ENCODE results near the gene ZCCHC17.

Gene ZCCHC17

DNA sequence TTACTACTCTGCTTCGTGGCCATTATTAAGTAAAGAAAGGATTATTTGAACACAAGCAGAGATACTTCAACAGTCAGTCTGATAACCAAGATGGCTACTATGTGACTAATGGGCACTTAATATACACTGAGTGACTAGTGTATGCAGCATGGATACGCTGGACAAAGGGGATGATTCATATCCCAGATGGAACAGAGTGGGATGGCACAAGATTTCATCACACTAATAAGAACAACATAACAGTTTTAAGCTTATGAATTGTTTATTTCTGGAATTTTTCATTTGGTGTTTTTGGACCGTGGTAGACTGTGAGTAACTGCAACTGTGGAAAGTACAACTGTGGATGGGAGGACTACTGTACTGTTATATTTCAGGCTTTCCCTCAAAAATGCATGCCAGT, 9.4 kb downstream of the ZCCHC17 start:
- no peak for DNase-seq (ENCODE audit: low spot score)

DNA sequence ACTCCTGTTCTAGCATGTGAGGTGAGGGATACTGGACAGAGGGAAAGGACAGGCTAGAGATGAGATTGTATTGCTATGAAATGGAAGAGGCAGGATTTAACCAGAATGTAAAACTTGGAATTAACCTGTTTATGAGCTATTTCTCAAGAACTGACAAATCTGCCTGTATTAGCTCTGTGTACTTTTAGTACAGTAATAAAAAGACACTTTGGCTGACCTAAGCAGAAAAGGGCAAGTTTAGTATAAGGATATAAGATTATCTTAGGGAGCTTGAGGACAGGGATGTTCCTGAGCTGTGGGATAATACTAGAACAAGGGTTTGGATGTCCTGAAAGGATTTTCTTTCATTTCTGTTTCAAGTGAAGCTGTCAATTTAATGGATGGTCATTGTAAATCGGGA, 11.2 kb downstream of the ZCCHC17 start:
- no peak for DNase-seq (ENCODE audit: low spot score)

DNA sequence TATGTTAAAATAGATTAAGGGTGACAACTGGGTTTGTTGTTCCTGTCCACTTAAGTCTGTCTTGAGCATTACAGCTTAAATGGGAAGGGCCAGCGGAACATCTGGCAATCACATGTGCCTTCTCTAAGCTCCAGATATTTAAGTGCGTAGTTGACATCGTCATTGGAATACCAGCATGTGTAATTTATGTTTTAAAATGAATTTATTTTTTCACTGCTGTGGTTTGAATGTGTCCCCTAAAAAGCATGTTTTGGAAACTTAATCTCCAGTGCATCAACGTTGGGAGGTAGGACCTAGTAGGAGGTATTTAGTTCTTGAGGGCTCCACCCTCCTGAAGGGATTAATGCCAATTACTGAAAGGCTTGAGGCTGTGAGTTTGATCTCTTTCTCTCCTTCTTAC, 13.4 kb downstream of the ZCCHC17 start:
- no peak for DNase-seq (ENCODE audit: low spot score)

DNA sequence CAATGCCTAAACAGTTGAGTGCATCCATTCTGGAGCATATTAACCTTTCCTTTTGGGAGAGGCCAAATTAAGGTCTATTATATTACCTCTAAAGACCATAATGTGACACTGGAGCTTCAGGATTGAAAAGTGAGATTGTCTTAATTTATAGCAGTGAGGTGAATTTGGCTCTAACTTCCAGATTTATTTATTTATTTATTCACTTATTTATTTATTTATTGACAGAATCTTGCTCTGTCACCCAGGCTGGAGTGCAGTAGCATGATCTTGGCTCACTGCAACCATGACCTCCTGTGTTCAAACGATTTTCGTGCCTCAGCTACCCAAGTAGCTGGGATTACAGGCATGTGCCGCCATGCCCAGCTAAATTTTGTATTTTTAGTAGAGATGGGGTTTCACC, 19.1 kb downstream of the ZCCHC17 start:
- no peak for DNase-seq (ENCODE audit: low spot score)

DNA sequence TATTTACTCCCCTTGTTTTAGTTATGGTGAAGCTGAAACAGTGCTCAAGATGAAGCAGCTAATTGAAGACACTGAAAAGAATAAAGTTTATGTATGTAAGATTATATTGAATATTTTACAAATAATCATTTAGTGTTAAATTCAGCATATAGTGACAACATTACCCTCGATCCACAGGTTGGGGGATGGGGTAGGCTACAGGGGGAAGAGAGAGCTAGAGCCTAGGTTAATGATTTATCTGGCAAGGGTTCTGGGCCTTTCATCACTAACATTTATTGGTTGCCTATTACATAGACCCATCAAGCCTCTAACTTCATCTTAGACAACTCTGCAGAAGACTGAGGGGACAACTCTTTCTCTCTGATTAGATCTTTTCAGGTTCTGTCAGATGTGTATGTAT, 21.3 kb downstream of the ZCCHC17 start:
- DNase-seq (ENCODE audit: low spot score): no peak

DNA sequence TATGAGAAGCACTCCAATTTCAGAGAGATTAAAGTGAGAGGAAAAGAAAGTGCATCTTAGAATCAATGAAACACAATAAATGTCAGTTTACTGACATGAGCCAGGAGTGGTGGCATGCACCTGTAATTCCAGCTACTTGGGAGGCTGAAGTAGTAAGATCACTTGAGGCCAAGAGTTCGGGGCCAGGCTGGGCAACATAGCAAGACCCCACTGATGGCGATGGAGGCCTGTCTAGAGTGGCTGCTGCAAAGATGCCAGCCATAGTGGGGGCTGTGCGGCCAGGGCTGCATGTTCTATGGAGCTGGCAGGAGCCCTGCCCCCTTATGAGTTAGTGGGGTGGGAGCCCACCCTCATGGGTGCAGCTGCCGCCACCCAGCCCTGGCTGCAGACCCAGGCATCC, 27.3 kb downstream of the ZCCHC17 start:
- DNase-seq (ENCODE audit: low spot score): no peak

DNA sequence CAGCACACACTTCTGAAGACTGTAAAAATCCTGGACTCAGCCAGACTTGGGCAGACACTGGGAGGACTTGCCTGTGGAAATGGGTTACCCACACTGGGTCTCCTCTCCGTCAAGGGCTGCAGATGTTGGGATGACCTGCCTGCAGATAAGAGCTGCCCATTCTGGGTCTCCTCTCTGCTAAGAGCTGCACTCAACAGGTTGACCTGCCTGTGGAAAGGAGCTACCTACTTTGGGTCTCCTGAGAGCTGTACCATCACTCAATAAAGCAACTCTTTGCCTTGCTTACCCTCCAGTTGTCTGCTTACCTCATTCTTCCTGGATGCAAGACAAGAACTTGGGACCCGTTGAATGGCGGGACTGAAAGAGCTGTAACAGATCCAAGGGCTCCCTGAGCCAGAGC, 28.2 kb downstream of the ZCCHC17 start:
- DNase-seq (ENCODE audit: low spot score): no peak

DNA sequence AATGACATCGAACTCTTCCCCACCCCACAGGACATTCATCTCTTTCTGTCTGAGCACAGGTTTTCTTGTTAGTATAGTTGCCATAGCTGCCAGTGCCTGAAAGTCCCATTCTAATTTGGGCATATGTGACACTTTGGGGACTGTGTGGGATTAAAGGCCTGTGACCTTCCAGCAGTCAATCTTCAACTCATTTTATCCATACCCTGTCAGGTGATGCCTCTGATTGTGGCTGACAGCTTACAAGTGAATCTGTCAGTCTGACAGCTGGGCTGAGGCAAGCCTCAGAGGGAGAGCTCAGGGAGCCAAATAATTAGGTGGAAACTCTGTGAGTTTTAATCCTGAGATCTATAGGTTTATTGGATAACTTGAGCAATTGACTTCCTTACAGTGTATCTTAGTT, 29.6 kb downstream of the ZCCHC17 start:
- no peak for DNase-seq (ENCODE audit: low spot score)

DNA sequence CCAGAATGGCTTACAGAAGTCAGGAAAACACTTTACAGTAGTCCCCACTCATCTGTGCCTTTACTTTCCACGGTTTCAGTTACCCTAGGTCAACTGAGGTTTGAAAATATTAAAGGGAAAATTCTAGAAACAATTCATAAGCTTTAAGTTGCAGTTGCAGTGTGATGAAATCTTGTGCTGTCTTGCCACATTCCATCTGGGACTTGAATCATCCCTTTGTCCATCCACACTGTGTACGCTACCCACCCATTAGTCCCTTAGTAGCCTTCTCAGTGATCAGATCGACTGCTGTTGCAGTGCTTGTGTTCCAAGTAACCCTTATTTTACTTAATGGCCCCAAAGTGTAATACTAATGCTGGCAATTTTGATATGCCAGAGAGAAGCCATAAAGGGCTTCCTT, 30.5 kb downstream of the ZCCHC17 start:
- DNase-seq (ENCODE audit: low spot score): no peak

DNA sequence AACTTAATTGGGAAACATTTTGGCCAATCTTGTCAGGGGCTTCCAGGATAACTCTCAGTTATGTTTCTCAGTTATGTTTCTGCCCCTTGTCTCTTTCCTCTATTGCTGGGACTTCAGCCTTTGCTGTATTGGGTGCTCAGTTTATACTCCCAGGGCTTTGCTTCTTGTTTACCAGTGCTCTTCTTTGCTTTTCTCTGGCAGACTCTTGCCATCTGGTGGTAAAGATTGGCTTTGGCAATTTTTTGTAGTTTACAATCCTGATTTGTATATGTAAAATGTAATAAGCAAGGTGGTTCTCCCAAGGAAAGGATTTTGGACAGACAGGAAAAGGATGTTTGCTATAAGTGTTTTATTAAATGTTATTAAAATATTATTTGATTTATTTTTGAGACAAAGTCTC, 38.2 kb downstream of the ZCCHC17 start:
- DNase-seq (ENCODE audit: low spot score): peak; percentile 88

DNA sequence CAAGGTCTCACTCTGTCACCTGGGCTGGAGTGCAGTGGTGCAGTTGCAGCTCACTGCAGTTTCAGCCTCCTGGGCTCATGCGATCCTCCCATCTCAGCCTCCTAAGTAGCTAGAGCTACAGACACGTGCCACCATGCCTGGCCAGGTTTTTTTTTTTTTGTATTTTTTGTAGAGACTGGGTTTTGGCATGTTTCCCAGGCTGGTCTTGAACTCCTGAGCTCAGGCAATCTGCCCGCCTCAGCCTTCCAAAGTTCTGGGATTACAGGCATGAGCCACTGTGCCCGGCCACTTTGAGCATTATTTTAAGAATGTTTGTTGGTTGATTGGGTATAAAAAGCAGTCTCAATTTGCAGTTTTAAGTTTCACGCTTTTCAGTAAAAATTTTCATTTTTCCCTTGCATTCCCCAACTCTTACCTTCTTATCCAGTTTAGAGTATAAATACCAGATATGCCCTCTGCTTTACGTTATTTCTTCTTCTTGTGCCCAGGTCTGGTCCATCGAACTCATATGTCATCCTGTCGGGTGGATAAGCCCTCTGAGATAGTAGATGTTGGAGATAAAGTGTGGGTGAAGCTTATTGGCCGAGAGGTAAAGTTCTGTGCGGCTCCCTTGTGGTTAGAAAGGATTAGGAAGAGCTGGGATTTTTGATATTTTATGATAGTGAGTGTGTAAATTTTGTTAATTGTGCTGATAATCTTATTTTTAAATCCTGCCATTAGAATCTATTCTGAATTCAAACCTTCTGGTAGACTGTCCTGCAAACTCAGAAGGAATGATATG, 40.0 kb downstream of the ZCCHC17 start:
- peak; percentile 23 for DNase-seq (ENCODE audit: low spot score)

DNA sequence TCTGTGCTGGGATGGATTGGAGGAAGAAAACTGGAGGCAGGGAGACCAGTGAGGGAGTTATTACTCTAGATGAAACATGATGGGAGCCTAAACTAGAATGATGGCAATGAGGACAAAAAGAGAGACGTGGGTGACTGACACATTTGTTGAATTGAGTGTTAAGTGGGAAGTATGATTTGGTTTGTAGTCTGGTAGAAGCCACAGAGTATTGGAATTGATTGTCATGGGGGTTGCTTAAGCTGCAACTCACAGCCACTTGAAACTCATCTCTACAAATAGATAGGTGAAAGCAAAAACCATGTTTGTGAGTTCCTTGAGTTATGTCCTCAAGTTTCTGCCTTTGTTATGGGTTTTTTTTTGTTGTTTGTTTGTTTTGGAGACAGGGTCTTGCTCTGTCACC, 47.7 kb downstream of the ZCCHC17 start:
- no peak for DNase-seq (ENCODE audit: low spot score)

DNA sequence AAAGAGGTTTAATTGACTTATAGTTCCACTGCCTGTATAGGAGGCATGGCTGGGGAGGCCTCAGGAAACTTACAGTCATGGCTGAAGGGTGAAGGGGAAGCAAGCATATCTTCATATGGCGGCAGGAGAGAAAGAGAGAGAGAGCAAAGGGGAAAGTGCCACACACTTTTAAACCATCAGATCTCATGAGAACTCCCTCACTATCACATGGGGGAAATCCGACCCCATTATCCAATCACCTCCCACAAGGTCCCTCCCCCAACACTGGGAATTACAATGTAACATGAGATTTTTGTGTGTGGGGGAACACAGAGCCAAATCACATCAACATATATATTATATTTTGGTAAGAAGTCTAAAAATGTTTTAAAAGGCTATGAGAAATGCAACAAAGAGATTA, 48.8 kb downstream of the ZCCHC17 start:
- DNase-seq (ENCODE audit: low spot score): no peak

DNA sequence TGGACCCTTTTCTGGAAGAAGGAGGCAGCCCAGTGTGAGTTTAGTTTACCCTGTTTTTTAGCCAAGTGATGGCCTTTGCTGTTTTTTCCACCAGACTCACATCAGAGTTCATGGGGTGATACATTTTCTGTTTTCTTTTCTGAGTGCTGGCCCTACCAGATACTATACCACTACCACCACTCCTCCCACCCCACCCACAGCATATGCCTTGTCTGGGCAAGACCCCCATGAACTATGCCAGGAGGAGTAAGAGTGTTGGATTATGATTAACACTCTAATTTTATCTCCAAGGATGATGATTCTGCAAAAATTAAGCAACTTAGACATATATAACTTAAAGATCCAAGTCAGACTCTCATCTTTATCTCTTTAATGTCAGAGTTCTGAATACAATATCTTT, 50.0 kb downstream of the ZCCHC17 start:
- no peak for DNase-seq (ENCODE audit: low spot score)

DNA sequence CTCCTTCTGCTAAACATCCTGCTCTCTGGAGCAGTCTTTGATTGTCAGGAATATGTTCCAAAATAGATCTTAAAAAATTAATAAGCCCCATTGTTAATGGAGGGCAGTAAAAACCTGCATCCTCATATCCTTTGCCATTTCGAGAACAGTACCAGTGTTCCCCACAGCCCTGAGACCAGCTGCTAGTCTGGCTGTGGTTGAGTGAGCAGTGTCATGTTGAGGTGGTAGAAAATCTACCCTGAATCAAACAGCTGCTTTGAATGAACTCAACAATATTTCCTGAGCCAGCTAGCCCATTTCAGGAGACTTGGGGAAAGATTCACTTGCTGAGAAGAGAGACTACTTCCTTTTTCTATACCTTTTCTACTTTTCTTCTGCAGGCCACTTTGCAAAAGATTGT, 51.6 kb downstream of the ZCCHC17 start:
- no peak for DNase-seq (ENCODE audit: low spot score)

DNA sequence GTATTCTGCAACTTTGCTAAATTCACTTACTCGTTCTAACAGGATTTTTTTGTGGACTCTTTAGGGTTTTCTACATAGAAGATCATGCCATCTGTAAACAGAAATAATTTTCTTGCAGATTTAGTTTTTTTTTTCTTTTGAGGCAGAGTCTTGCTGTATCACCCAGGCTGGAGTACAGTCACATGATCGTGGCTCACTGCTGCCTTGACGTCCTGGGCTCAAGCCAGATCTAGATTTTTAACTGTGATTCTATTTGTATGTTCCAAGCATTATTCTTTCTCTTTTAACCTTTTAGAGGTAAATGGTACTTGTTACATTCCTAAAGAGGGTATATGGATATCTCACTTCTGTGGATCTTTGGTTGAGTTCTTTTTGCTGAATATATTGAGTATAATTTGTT, 57.5 kb downstream of the ZCCHC17 start:
- no peak for DNase-seq (ENCODE audit: low spot score)

DNA sequence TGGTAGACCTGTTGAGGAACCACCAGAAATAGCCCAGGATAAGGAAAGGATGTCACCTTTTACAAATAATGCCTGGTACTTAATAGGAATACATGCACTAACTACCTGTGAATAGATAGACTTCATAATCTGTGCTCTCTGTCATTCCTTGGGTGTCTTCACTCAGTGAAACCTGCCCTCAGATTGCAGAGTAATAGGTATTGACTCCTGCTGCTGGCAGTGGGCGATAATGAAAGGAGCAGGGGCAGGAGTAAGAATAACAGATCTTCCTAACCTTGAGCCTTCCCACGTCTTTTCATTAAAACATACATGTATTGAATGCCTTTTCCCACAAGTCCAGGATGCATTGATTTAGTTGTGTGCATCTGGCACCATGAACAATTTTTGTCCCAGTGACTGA, 59.6 kb downstream of the ZCCHC17 start:
- DNase-seq (ENCODE audit: low spot score): no peak

DNA sequence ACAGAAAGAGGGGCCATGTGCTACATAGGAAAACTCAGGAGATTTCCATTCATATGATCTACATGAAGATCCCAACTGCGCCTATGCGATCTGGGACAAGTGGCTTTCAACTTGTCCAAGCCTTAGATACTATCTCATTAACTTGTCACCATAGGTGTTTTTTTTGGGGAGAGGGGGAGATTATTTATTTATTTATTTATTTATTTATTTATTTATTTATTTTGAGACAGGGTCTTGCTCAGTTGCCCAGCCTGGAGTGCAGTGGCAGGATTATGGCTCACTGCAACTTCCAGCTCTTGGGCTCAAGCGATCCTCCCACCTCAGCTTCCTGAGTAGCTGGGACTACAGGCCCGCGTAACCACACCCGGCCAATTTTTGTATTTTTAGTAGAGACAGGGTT, 64.8 kb downstream of the ZCCHC17 start:
- DNase-seq (ENCODE audit: low spot score): no peak

DNA sequence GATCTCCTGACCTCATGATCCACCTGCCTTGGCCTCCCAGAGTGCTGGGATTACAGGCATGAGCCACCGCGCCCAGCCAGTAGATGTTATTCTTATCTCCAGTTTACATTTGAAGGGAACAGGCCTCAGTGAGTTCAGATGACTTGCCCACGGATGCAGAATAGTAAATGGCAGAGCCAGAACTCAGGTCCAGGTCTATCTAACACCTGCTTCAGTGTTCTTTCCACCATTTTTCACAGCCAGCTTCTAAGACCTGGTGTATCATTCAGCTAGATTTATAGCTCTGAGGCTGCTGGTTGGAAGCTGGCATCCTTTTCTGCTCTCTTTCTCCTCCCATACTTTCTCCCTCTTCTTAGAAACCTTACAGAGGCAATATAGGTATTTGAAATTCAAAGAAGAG, 65.2 kb downstream of the ZCCHC17 start:
- no peak for DNase-seq (ENCODE audit: low spot score)

DNA sequence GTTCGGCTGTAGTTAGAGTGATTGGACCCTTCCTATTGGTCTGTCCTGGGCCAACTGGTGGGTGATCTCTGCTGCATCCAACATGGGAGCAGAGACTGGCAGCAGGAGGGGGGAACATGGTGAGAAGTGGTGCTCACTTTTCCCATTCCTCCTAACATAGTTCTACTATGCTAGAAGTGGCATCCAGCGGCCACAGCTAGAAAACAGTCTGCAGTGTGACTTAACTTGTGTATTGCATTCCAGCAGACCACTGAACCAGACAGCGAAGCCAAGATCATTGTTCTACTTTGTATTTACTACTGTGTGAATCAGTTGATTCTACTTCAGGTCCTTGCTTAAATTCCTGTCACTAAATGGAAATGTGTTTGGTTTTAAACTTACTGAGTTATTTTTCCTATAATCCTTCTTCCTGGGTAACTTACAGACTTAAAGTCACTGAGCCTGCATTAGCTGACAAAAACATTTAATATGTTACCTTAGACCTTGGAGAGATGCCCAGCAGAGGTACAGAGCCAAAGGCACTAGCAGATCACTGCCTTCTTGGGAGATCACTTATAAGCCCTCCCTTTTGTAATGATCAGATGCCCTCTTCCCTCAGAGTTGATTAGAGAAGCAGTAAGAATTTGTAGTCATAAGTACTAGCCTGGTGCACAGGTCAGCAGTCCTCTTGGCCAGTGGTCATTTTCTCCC, 67.9 kb downstream of the ZCCHC17 start:
- DNase-seq (ENCODE audit: low spot score): no peak

DNA sequence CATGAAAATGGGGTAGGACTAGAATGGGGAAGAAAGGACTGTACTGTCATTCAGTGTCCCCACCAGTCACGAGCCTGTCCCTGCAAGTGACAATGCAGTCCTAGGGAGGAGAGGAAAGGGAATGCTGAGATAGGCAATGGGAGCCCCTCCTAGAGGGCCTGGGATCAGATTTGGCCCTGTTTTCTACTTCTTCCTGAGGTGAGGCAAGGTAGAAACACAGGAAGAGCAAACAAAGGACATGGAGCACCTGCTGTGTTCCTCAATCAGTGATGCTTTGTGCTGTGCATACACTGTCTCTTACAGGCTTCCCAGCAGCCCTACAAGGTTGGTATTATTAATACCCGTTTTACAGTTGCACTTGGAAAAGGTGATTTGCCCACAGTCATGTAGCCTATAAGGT, 70.0 kb downstream of the ZCCHC17 start:
- no peak for DNase-seq (ENCODE audit: low spot score)

DNA sequence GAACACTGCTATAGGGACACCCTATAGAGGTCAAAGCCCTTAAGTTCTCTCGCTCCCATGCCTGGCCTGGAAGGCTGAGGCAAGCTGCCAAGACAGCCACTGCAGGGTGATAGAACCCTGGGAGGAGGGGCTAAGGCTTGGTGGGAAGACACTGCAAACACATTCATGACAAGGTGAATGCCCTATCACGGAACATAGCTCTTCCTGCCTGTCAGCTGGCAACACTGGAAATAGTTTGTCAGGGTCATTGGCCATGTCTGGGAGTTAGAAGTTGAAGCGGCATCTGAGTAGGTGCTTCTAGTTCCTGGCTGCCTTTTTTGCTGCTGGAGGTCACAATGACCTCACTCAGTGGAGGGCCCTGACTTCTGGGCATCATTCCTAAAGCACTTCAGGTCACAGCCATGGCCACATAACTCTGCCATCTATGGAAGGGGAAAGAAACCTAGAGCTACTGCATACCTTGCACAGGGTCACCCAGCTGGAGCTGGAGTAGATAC, 71.8 kb downstream of the ZCCHC17 start:
- DNase-seq (ENCODE audit: low spot score): no peak

DNA sequence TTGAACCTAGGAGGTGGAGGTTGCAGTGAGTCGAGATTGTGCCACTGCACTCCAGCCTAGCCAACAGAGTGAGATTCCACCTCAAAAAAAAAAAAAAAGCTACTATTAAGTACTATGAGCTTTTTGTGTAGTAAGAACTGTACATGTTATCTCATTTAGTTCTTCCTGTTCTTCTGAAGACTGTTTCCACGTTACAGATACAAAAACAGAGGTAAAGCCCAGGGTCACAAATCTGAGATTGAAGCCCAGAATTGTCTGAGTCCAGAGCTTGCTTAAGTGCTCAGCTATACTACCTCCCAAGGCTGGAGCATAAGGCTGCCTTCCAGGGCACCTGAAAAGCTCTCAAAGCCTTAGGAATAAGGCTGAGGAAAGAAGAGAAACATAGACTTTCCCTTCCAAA, 73.2 kb downstream of the ZCCHC17 start:
- no peak for DNase-seq (ENCODE audit: low spot score)

DNA sequence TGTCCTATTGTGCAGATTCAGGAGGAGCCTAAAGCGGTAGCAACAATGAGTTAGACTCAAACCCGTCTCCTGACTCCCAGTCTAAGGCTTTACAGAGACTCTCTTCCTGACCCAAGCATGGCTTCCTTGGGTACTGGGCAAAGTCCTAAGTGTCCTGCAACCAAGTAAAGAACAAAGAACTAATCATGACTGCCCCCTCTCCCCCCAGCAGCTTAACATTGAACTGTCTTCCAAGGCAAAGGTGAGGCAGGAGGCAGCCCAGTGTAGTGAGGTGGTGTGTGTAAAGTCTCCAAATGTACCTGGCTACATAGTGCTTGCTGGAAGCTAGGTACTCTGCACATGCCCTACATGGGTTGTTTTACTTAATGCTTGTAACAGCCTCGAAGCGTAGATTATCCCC, 73.7 kb downstream of the ZCCHC17 start:
- no peak for DNase-seq (ENCODE audit: low spot score)
